HCT116 (cell line): ENCODE measurements around the gene GPRC5A. TPM values are rescaled to one million over a fixed set of nuclear protein-coding genes. Genes with fewer than 3 reads are reported as not detected.
A peak's percentile ranks its signal among the peaks of the same experiment; 100 is the strongest.

Experiments used
- ATAC-seq: fragments of 200-7000 bp; cut with Tn5 transposase; 2 replicates; pipeline ENCODE4 v1.9.1; 2020; ENCODE audit warnings: mild to moderate bottlenecking, moderate library complexity
- BruUV-seq: library from RNA; stranded (reverse); fragments of 400-500 nt; replicated peaks from 2 replicates; lab custom pipeline; 2021; lab: Mats Ljungman, UMichigan
- CTCF ChIA-PET: fragments of 300-600 bp; sonication (Branson Sonifier 250); formaldehyde crosslinking; loops from one replicate; lab custom pipeline; 2021; ENCODE audit warnings: antibody characterized with exemption; lab: Charles Lee
- POLR2A ChIA-PET: fragments of 300-600, 350-600 bp; sonication (Branson Sonifier 250); formaldehyde crosslinking; loops from one replicate; lab custom pipeline; 2021; ENCODE audit warnings: antibody characterized with exemption; lab: Charles Lee
- RAD21 ChIA-PET, 2 experiments: fragments of 300-600 bp; sonication (Branson Sonifier 250); formaldehyde crosslinking; loops; one replicate each; lab custom pipeline; 2023; ENCODE audit warnings: low total read pairs in 2 of 2; ENCODE audit not compliant: uncharacterized antibody in 2 of 2, unreplicated experiment in 2 of 2, low non-redundant PET in 1 of 2; lab: Charles Lee
- DNase-seq: peaks from one replicate; pipeline ENCODE4 v3.0.0-alpha.2; 2010; ENCODE audit warnings: low read depth, low spot score
- H2AFZ ChIP-seq: fragments of 200-600 bp; shearing (Covaris generic), sonication (generic); 2 replicates; pipeline ENCODE4 v1.6.1; 2017; ENCODE audit warnings: low read depth, mixed run types, mixed read lengths, antibody characterized with exemption, low read length; ENCODE audit not compliant: poor library complexity, severe bottlenecking
- H3K27ac ChIP-seq: 2 replicates; pipeline ENCODE4 v1.5.1; 2012; ENCODE audit warnings: low read depth, low read length
- H3K27me3 ChIP-seq: fragments of 200-600 bp; sonication (generic); 2 replicates; pipeline ENCODE4 v1.6.1; 2016; ENCODE audit warnings: mixed run types, low read length, mixed read lengths; ENCODE audit not compliant: insufficient read depth
- H3K36me3 ChIP-seq, 2 experiments: fragments of 200-500 bp in 1 of 2; fragments of 200-600 bp in 1 of 2; sonication (Bioruptor generic) in 1 of 2; sonication (generic) in 1 of 2; 2 replicates each; pipeline versions ENCODE4 v1.5.1 to v1.6.1; 2014 to 2016; ENCODE audit warnings: low read length in 2 of 2, inconsistent platforms in 1 of 2, mixed read lengths in 1 of 2, mixed run types in 1 of 2; ENCODE audit not compliant: insufficient read depth in 2 of 2, control insufficient read depth in 1 of 2
- H3K4me1 ChIP-seq, 2 experiments: fragments of 200-600 bp in 1 of 2; sonication (generic) in 1 of 2; 2 replicates each; pipeline versions ENCODE4 v1.5.1 to v1.6.1; 2012 to 2017; ENCODE audit warnings: low read length in 2 of 2, inconsistent platforms in 1 of 2, mild to moderate bottlenecking in 1 of 2, mixed read lengths in 1 of 2, mixed run types in 1 of 2, moderate library complexity in 1 of 2; ENCODE audit not compliant: insufficient read depth in 2 of 2, control insufficient read depth in 1 of 2
- H3K4me2 ChIP-seq: fragments of 200-600 bp; sonication (generic); 2 replicates; pipeline ENCODE4 v1.6.1; 2017; ENCODE audit warnings: mixed run types, low read length, mixed read lengths
- H3K4me3 ChIP-seq, 2 experiments: fragments of 200-600 bp in 1 of 2; sonication (generic) in 1 of 2; replicated peaks in 1 of 2; 2 replicates each; pipeline ENCODE4 v1.5.1; 2011 to 2016; ENCODE audit warnings: low read length in 2 of 2, control low read depth in 1 of 2, low read depth in 1 of 2, mild to moderate bottlenecking in 1 of 2, mixed read lengths in 1 of 2, mixed run types in 1 of 2
- H3K79me2 ChIP-seq: fragments of 200-600 bp; sonication (generic); 2 replicates; pipeline ENCODE4 v1.6.1; 2017; ENCODE audit warnings: mild to moderate bottlenecking, mixed run types, low read length, moderate library complexity, mixed read lengths; ENCODE audit not compliant: insufficient read depth
- H3K9ac ChIP-seq: fragments of 200-600 bp; sonication (generic); 2 replicates; pipeline ENCODE4 v1.6.1; 2016; ENCODE audit warnings: low read length, mixed read lengths
- H3K9me2 ChIP-seq: fragments of 200-600 bp; sonication (generic), shearing (Covaris generic); 2 replicates; pipeline ENCODE4 v1.6.1; 2017; ENCODE audit warnings: mixed run types, mild to moderate bottlenecking, moderate library complexity; ENCODE audit not compliant: insufficient read depth
- H3K9me3 ChIP-seq, 2 experiments: fragments of 200-500 bp in 1 of 2; fragments of 200-600 bp in 1 of 2; sonication (Bioruptor generic) in 1 of 2; sonication (generic) in 1 of 2; 2 replicates each; pipeline ENCODE4 v1.6.1; 2014 to 2017; ENCODE audit warnings: low read length in 2 of 2, mixed read lengths in 2 of 2, inconsistent platforms in 1 of 2, low read depth in 1 of 2, mild to moderate bottlenecking in 1 of 2, mixed run types in 1 of 2, moderate library complexity in 1 of 2; ENCODE audit not compliant: control insufficient read depth in 1 of 2, insufficient read depth in 1 of 2
- H4K20me1 ChIP-seq: fragments of 200-600 bp; sonication (generic), shearing (Covaris generic); 2 replicates; pipeline ENCODE4 v1.6.1; 2017; ENCODE audit warnings: mixed run types, mild to moderate bottlenecking, moderate library complexity; ENCODE audit not compliant: insufficient read depth
- ATF3 ChIP-seq: IDR thresholded peaks from 2 replicates; pipeline ENCODE4 v1.6.1; 2012
- CTCF ChIP-seq, 3 experiments: fragments of 200-600 bp in 1 of 3; sonication (generic) in 1 of 3; IDR thresholded peaks in 2 of 3; conservative IDR thresholded peaks in 1 of 3; 2 replicates each; pipeline ENCODE4 v1.5.1; 2012 to 2017; ENCODE audit warnings: low read depth in 2 of 3, low read length in 2 of 3, antibody characterized with exemption in 1 of 3, borderline replicate concordance in 1 of 3, control low read depth in 1 of 3, mild to moderate bottlenecking in 1 of 3, mixed read lengths in 1 of 3, mixed run types in 1 of 3, moderate library complexity in 1 of 3; ENCODE audit not compliant: insufficient read depth in 1 of 3
- JUND ChIP-seq: IDR thresholded peaks from 2 replicates; pipeline ENCODE4 v1.6.1; 2012
- POLR2AphosphoS5 ChIP-seq: IDR thresholded peaks from 2 replicates; pipeline ENCODE4 v1.6.1; 2011; ENCODE audit warnings: mild to moderate bottlenecking, low read depth, low read length, moderate library complexity
- SP1 ChIP-seq: IDR thresholded peaks from 2 replicates; pipeline ENCODE4 v1.6.1; 2012; ENCODE audit warnings: low read depth
- TCF7L2 ChIP-seq: IDR thresholded peaks from 2 replicates; pipeline ENCODE4 v1.7.0; 2011; ENCODE audit warnings: borderline replicate concordance, inconsistent platforms; ENCODE audit not compliant: insufficient read depth, insufficient read length; ENCODE audit errors: extremely low read depth
- ZFX ChIP-seq: fragments of 450-650 bp; IDR thresholded peaks from 2 replicates; pipeline ENCODE4 v1.6.1; 2017
- intact Hi-C: fragments of 100-400 bp; cut with micrococcal nuclease; formaldehyde crosslinking; loops from 2 replicates; pipeline ENCODE4 v1.10.0; 2022
- total RNA-seq: library from RNA; stranded (reverse); gene quantifications from one replicate; pipeline ENCODE4 v1.2.1, GENCODE V29; 2021; ENCODE audit not compliant: unreplicated experiment

GPRC5A gene
- total RNA-seq, 1 experiment from 2014 or later = 305 TPM

- H3K4me1 ChIP-seq = peaks cover 81 to 95% of the 10 kb centered on the region in 2 experiments
- peak overlapping the region; percentile 37 for H3K27ac ChIP-seq
- TF ChIP-seq CTCF (IDR thresholded peaks at IDR 0.05 in 2 of 3, conservative IDR thresholded peaks at IDR 0.05 in 1 of 3; ENCODE audit: borderline replicate concordance in 1 of 3, insufficient read depth in 1 of 3, low read depth in 2 of 3, low read length in 2 of 3) (no peak), JUND (no peak), ZFX (no peak), TCF7L2 (no peak), POLR2AphosphoS5 (no peak), ATF3 (no peak), SP1 (no peak)
- TF ChIP-seq, all 23 proteins: peak for 0
- Histone ChIP-seq H4K20me1 (no peaks in the 10 kb centered on the region), H3K27me3 (no peaks in the 10 kb centered on the region), H3K9ac (peak overlapping the region; percentile 36), H3K36me3 (no peaks in the 10 kb centered on the region), H2AFZ (no peak overlapping the region), H3K79me2 (no peaks in the 10 kb centered on the region; the same call in 1 of the 2 replicates), H3K4me3 (no peak overlapping the region), H3K9me2 (no peaks in the 10 kb centered on the region), H3K9me3 (no peaks in the 10 kb centered on the region), H3K4me2 (peak overlapping the region; percentile 22)
- ChIA-PET CTCF (interaction anchor here (1.0 kb wide), 1 partner anchor 41 kb away, joined by 5 read pairs; no protein-coding TSS in a partner anchor), POLR2A (interaction anchor here (1.0 to 2.4 kb wide), 2 partner anchors 14 to 21 kb away, joined by 3 to 12 read pairs; partner anchors contain the start of gene GPRC5A), RAD21 (interaction anchor here in 1 of 2 experiments (1.5 kb wide), 1 partner anchor 43 kb away, joined by 3 read pairs; no protein-coding TSS in a partner anchor)
- ATAC-seq (no peak), DNase-seq (no peak)
- no TSS peak for BruUV-seq
- intact Hi-C loops = no loop called here
These were observed 13.4 kb upstream of the GPRC5A start for GRCh38 chr12:12877781-12878455.
